ENCODE measurements around the gene TK1. TPM values are rescaled to one million over a fixed set of nuclear protein-coding genes. Genes with fewer than 3 reads are reported as not detected.

The TK1 gene
- total RNA-seq, 1 donor, result 23.9 TPM

DNA sequence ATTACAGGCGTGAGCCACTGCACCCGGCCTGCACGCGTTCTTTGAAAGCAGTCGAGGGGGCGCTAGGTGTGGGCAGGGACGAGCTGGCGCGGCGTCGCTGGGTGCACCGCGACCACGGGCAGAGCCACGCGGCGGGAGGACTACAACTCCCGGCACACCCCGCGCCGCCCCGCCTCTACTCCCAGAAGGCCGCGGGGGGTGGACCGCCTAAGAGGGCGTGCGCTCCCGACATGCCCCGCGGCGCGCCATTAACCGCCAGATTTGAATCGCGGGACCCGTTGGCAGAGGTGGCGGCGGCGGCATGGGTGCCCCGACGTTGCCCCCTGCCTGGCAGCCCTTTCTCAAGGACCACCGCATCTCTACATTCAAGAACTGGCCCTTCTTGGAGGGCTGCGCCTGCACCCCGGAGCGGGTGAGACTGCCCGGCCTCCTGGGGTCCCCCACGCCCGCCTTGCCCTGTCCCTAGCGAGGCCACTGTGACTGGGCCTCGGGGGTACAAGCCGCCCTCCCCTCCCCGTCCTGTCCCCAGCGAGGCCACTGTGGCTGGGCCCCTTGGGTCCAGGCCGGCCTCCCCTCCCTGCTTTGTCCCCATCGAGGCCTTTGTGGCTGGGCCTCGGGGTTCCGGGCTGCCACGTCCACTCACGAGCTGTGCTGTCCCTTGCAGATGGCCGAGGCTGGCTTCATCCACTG, 27.3 kb upstream of the TK1 start, which contains the start of gene BIRC5:
Gene BIRC5 (plus strand): TSS at position 238 of the 690 bp plus-strand sequence. CDS start 64 bp downstream, at position 302.
- Histone ChIP-seq H3K27ac (ENCODE audit: low read depth, low read length) (peak within 1 kb of the TSS; percentile 66), H4K20me1 (ENCODE audit: insufficient read depth, low read length) (no peaks in the 10 kb centered on the region), H3K4me3 (ENCODE audit: insufficient read depth, low read length) (peak within 1 kb of the TSS; percentile 91), H3K79me2 (ENCODE audit: insufficient read depth, low read length) (peaks cover 30% of the 10 kb centered on the region), H3K36me3 (ENCODE audit: insufficient read depth, low read length) (peaks cover 3% of the 10 kb centered on the region), H3K4me2 (ENCODE audit: insufficient read depth, low read length) (peak within 1 kb of the TSS; percentile 98), H2AFZ (ENCODE audit: low read length) (peak within 1 kb of the TSS; percentile 98), H3K4me1 (ENCODE audit: insufficient read depth, low read length) (peaks cover 6% of the 10 kb centered on the region), H3K9me3 (ENCODE audit: low read depth, low read length) (no peaks in the 10 kb centered on the region), H3K27me3 (ENCODE audit: insufficient read depth, low read length) (no peaks in the 10 kb centered on the region)
- TF ChIP-seq, protein P1, sequence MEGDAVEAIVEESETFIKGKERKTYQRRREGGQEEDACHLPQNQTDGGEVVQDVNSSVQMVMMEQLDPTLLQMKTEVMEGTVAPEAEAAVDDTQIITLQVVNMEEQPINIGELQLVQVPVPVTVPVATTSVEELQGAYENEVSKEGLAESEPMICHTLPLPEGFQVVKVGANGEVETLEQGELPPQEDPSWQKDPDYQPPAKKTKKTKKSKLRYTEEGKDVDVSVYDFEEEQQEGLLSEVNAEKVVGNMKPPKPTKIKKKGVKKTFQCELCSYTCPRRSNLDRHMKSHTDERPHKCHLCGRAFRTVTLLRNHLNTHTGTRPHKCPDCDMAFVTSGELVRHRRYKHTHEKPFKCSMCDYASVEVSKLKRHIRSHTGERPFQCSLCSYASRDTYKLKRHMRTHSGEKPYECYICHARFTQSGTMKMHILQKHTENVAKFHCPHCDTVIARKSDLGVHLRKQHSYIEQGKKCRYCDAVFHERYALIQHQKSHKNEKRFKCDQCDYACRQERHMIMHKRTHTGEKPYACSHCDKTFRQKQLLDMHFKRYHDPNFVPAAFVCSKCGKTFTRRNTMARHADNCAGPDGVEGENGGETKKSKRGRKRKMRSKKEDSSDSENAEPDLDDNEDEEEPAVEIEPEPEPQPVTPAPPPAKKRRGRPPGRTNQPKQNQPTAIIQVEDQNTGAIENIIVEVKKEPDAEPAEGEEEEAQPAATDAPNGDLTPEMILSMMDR (IDR thresholded peaks at IDR 0.05; ENCODE audit: extremely low read depth, low read depth, low read length), result no peak
- DNase-seq (ENCODE audit: insufficient read length, low spot score, missing footprints), result peak; percentile 99

DNA sequence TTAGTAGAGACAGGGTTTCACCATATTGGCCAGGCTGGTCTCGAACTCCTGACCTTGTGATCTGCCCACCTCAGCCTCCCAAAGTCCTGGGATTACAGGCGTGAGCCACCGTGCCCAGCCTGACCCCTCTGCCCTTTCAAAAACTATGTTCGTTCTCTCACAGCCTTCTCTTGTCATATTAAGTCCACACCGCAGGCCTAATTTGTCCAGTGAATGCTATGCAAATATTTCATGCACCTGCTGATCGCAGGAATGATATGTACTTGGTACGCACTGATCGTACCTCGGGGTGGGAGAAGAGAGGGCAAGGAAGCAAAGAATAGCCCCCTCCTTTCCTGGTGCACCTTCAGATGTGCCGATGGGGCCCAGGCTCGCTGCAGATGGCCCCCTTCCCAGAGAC, 24.2 kb upstream of the TK1 start:
- no peak overlapping the region for H3K27ac ChIP-seq (ENCODE audit: low read depth, low read length)
- no peak overlapping the region for H3K4me2 ChIP-seq (ENCODE audit: insufficient read depth, low read length)
- no peaks in the 10 kb centered on the region for H3K9me3 ChIP-seq (ENCODE audit: low read depth, low read length)
- H4K20me1 ChIP-seq (ENCODE audit: insufficient read depth, low read length), result no peaks in the 10 kb centered on the region
- H3K4me1 ChIP-seq (ENCODE audit: insufficient read depth, low read length), result peaks cover 6% of the 10 kb centered on the region
- no peak for DNase-seq (ENCODE audit: insufficient read length, low spot score, missing footprints)
- H3K79me2 ChIP-seq (ENCODE audit: insufficient read depth, low read length), result peaks cover 18% of the 10 kb centered on the region
- no peak overlapping the region for H3K4me3 ChIP-seq (ENCODE audit: insufficient read depth, low read length)
- H3K36me3 ChIP-seq (ENCODE audit: insufficient read depth, low read length), result no peaks in the 10 kb centered on the region
- no peak overlapping the region for H2AFZ ChIP-seq (ENCODE audit: low read length)
- no peaks in the 10 kb centered on the region for H3K27me3 ChIP-seq (ENCODE audit: insufficient read depth, low read length)
- TF ChIP-seq, protein P1 (IDR thresholded peaks at IDR 0.05; ENCODE audit: extremely low read depth, low read depth, low read length), result no peak

DNA sequence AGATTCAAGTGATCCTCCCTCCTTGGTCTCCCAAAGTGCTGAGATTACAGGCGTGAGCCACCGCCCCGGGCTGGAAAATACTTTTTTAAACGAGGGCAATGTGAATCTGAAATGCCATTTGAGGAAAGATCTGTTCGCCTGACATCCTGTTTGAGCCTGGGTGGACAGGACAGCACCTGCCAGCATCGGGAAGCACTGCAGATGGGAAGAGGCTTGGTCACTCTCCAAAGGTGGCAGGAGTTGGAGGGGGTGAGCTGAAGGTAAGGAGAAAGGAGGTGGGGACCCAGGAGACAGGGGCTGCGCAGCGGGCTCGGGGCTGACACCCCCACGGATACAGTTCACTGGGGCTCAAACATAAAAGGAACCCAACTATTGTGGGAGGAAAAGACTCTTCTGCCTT, 23.3 kb upstream of the TK1 start:
- TF ChIP-seq, protein P1 (IDR thresholded peaks at IDR 0.05; ENCODE audit: extremely low read depth, low read depth, low read length), result no peak
- DNase-seq (ENCODE audit: insufficient read length, low spot score, missing footprints), result peak; percentile 30
- H3K27me3 ChIP-seq (ENCODE audit: insufficient read depth, low read length), result no peaks in the 10 kb centered on the region
- no peak overlapping the region for H2AFZ ChIP-seq (ENCODE audit: low read length)
- no peak overlapping the region for H3K4me2 ChIP-seq (ENCODE audit: insufficient read depth, low read length)
- H3K4me3 ChIP-seq (ENCODE audit: insufficient read depth, low read length), result no peak overlapping the region
- H4K20me1 ChIP-seq (ENCODE audit: insufficient read depth, low read length), result no peaks in the 10 kb centered on the region
- H3K27ac ChIP-seq (ENCODE audit: low read depth, low read length), result no peak overlapping the region
- peaks cover 11% of the 10 kb centered on the region for H3K79me2 ChIP-seq (ENCODE audit: insufficient read depth, low read length)
- H3K9me3 ChIP-seq (ENCODE audit: low read depth, low read length), result no peaks in the 10 kb centered on the region
- H3K36me3 ChIP-seq (ENCODE audit: insufficient read depth, low read length), result no peaks in the 10 kb centered on the region
- H3K4me1 ChIP-seq (ENCODE audit: insufficient read depth, low read length), result peaks cover 6% of the 10 kb centered on the region

DNA sequence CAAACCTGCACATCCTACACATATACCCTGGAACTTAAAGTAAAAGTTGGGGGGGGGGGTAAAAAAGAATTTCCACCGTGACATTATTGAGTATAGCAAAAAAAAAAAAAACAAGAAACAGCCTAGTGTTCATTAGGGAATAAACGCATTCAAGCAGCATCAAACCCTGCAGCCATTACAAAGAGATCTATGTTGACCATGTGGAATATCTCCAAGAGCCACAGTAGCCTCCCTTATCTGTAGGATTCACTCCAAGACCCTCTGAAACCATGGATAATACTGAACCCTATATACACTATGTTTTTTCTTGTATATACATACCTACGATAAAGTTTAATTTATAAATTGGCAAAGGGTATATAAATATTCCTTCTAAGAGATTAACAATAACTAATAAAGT, 21.6 kb upstream of the TK1 start:
- Histone ChIP-seq H3K9me3 (ENCODE audit: low read depth, low read length) (no peaks in the 10 kb centered on the region), H3K36me3 (ENCODE audit: insufficient read depth, low read length) (no peaks in the 10 kb centered on the region), H2AFZ (ENCODE audit: low read length) (no peak overlapping the region), H3K27ac (ENCODE audit: low read depth, low read length) (no peak overlapping the region), H3K4me3 (ENCODE audit: insufficient read depth, low read length) (no peak overlapping the region), H3K4me1 (ENCODE audit: insufficient read depth, low read length) (no peaks in the 10 kb centered on the region), H3K27me3 (ENCODE audit: insufficient read depth, low read length) (no peaks in the 10 kb centered on the region), H3K4me2 (ENCODE audit: insufficient read depth, low read length) (no peak overlapping the region), H3K79me2 (ENCODE audit: insufficient read depth, low read length) (no peaks in the 10 kb centered on the region), H4K20me1 (ENCODE audit: insufficient read depth, low read length) (no peaks in the 10 kb centered on the region)
- TF ChIP-seq, protein P1 (IDR thresholded peaks at IDR 0.05; ENCODE audit: extremely low read depth, low read depth, low read length), result no peak
- DNase-seq (ENCODE audit: insufficient read length, low spot score, missing footprints), result peak; percentile 35
